Endothelial cell of umbilical vein (primary cell): ENCODE measurements around the gene IL16. TPM values are rescaled to one million over a fixed set of nuclear protein-coding genes. Genes with fewer than 3 reads are reported as not detected.

Source experiments
- BruUV-seq: library from RNA; stranded (reverse); fragments of 400-500 nt; replicated peaks from 2 replicates; lab custom pipeline; 2021; lab: Mats Ljungman, UMichigan
- CTCF ChIA-PET: fragments of 300-600, 350-600 bp; sonication (Branson Sonifier 250); formaldehyde crosslinking; loops from one replicate; lab custom pipeline; 2021; ENCODE audit warnings: antibody characterized with exemption, inconsistent platforms; lab: Charles Lee
- POLR2A ChIA-PET: fragments of 300-600, 350-600 bp; sonication (Branson Sonifier 250); formaldehyde crosslinking; loops from one replicate; lab custom pipeline; 2021; ENCODE audit warnings: antibody characterized with exemption, inconsistent platforms; lab: Charles Lee
- DNase-seq: peaks from one replicate; pipeline ENCODE4 v3.0.0-alpha.2; 2011; ENCODE audit warnings: low read depth, low spot score
- FAIRE-seq: peaks from 2 replicates; lab custom pipeline; 2011; peaks lifted over from hg19 to GRCh38; lab: Jason Lieb, UNC
- H2AFZ ChIP-seq: 2 replicates; pipeline ENCODE4 v1.6.0; 2012; ENCODE audit warnings: low read depth, low read length, control low read depth, inconsistent platforms
- H3K27ac ChIP-seq: 2 replicates; pipeline ENCODE4 v1.5.1; 2011; ENCODE audit warnings: low read depth, mild to moderate bottlenecking, control low read depth, low read length, moderate library complexity; ENCODE audit not compliant: insufficient read depth
- H3K27me3 ChIP-seq, 2 experiments: 2 replicates each; pipeline versions ENCODE4 v1.6.0 to v1.6.1; 2011; ENCODE audit warnings: low read length in 2 of 2, mixed read lengths in 1 of 2; ENCODE audit not compliant: control insufficient read depth in 2 of 2, insufficient read depth in 2 of 2
- H3K36me3 ChIP-seq, 2 experiments: 2 replicates in 1 of 2; 3 replicates in 1 of 2; pipeline ENCODE4 v1.5.1; 2011; ENCODE audit warnings: low read length in 2 of 2, mild to moderate bottlenecking in 1 of 2, moderate library complexity in 1 of 2; ENCODE audit not compliant: control insufficient read depth in 2 of 2, insufficient read depth in 2 of 2; ENCODE audit errors: extremely low read depth in 1 of 2
- H3K4me1 ChIP-seq: 3 replicates; pipeline ENCODE4 v1.5.1; 2011; ENCODE audit warnings: mild to moderate bottlenecking, low read length; ENCODE audit not compliant: control insufficient read depth, insufficient read depth; ENCODE audit errors: extremely low read depth
- H3K4me2 ChIP-seq: 2 replicates; pipeline ENCODE4 v1.6.1; 2011; ENCODE audit warnings: low read length, control low read depth, mixed read lengths; ENCODE audit not compliant: insufficient read depth
- H3K4me3 ChIP-seq, 3 experiments: fragments of 200-600 bp in 1 of 3; sonication (generic), shearing (Covaris generic) in 1 of 3; replicated peaks in 1 of 3; 2 replicates each; pipeline ENCODE4 v1.5.1; 2011 to 2016; ENCODE audit warnings: control low read depth in 3 of 3, low read length in 3 of 3, mild to moderate bottlenecking in 2 of 3, inconsistent platforms in 1 of 3, low read depth in 1 of 3, moderate library complexity in 1 of 3; ENCODE audit not compliant: insufficient read depth in 1 of 3
- H3K79me2 ChIP-seq: 2 replicates; pipeline ENCODE4 v1.6.0; 2012; ENCODE audit warnings: low read length, inconsistent platforms; ENCODE audit not compliant: control insufficient read depth, insufficient read depth
- H3K9ac ChIP-seq: replicated peaks from 2 replicates; pipeline ENCODE3; 2011; ENCODE audit warnings: low read length, control low read depth; ENCODE audit not compliant: insufficient read depth; ENCODE audit errors: extremely low read depth
- H3K9me1 ChIP-seq: replicated peaks from 3 replicates; pipeline ENCODE4 v1.6.0; 2011; ENCODE audit warnings: mild to moderate bottlenecking, low read length; ENCODE audit not compliant: control insufficient read depth, insufficient read depth; ENCODE audit errors: extremely low read depth
- H3K9me3 ChIP-seq: replicated peaks from 2 replicates; pipeline ENCODE4 v1.5.1; 2012; ENCODE audit warnings: low read length, inconsistent platforms; ENCODE audit not compliant: control insufficient read depth, insufficient read depth
- H4K20me1 ChIP-seq: replicated peaks from 2 replicates; pipeline ENCODE3; 2011; ENCODE audit warnings: mild to moderate bottlenecking, low read length; ENCODE audit not compliant: control insufficient read depth, insufficient read depth; ENCODE audit errors: extremely low read depth
- CTCF ChIP-seq, 2 donors: IDR thresholded peaks; 1 replicate in 1 of 2; 2 replicates in 1 of 2; pipeline ENCODE4 v1.5.1; 2011; ENCODE audit warnings: low read length in 2 of 2, mild to moderate bottlenecking in 2 of 2, moderate library complexity in 2 of 2, control low read depth in 1 of 2, inconsistent platforms in 1 of 2, low read depth in 1 of 2; ENCODE audit not compliant: insufficient read depth in 1 of 2; ENCODE audit errors: extremely low read depth in 1 of 2
- JUN ChIP-seq: IDR thresholded peaks from 2 replicates; pipeline ENCODE4 v1.6.1; 2011; ENCODE audit warnings: borderline replicate concordance, low read depth; ENCODE audit not compliant: insufficient read length, insufficient read depth
- POLR2A ChIP-seq: IDR thresholded peaks from 2 replicates; pipeline ENCODE4 v1.6.1; 2012; ENCODE audit warnings: low read depth, mild to moderate bottlenecking, control low read depth, low read length
- dilution Hi-C: fragments of 300-500 bp; cut with MboI; formaldehyde crosslinking; loops from one replicate; pipeline ENCODE4 v1.15.0; 2019; ENCODE audit warnings: low sequenced_read_pairs; ENCODE audit not compliant: extremely low pct_ligation_motif_present
- intact Hi-C: fragments of 100-400 bp; cut with micrococcal nuclease; formaldehyde crosslinking; loops from one replicate; pipeline ENCODE4 v1.10.0; 2022
- polyA plus RNA-seq, 4 experiments: library from polyadenylated mRNA; depleted of rRNA in 3 of 4; stranded (reverse) in 3 of 4; unstranded in 1 of 4; fragments of >200 nt; gene quantifications; 2 replicates each; pipeline versions ENCODE4 v1.2.1 to v1.2.3, GENCODE V29; 2011 to 2012; ENCODE audit warnings: missing spikeins in 1 of 4
- total RNA-seq: library from RNA; stranded (reverse); gene quantifications from 2 replicates; pipeline ENCODE4 v1.2.3, GENCODE V29; 2021

IL16 gene
- total and polyA plus RNA-seq, 2 donors (not counting 3 experiments of a cell fraction or from before 2014, with no cell fraction given) = 0.29 to 2.1 TPM

GRCh38 chr15:81323559-81323943, 126.9 kb downstream of the IL16 start:
- no peaks in the 10 kb centered on the region for H3K79me2 ChIP-seq
- intact Hi-C loops (no loop called here), dilution Hi-C loops (no loop called here)
- H4K20me1 ChIP-seq = no peaks in the 10 kb centered on the region
- FAIRE-seq (peak; percentile 55), DNase-seq (no peak)
- ChIA-PET POLR2A (no interaction called here), CTCF (interaction anchor here (1.0 to 2.3 kb wide), 5 partner anchors 13 to 544 kb away, joined by 3 to 19 read pairs (median 5); partner anchors contain the start of gene CEMIP)
- H3K36me3 ChIP-seq = no peaks in the 10 kb centered on the region
- peaks cover 8% of the 10 kb centered on the region for H3K4me1 ChIP-seq
- H2AFZ ChIP-seq = peak overlapping the region; percentile 100
- H3K4me2 ChIP-seq = peak overlapping the region; percentile 85
- TSS peak; percentile 59 for BruUV-seq
- H3K9ac ChIP-seq = peak overlapping the region; percentile 83
- peaks cover 0 to 3% of the 10 kb centered on the region in 2 experiments for H3K27me3 ChIP-seq
- H3K4me3 ChIP-seq = peak overlapping the region; percentile 77 to 89 (median 79)
- no peak for TF ChIP-seq CTCF (IDR thresholded peaks at IDR 0.05; ENCODE audit: extremely low read depth in 1 of 2, insufficient read depth in 1 of 2, low read depth in 1 of 2, low read length in 2 of 2)
- no peaks in the 10 kb centered on the region for H3K9me3 ChIP-seq
- H3K9me1 ChIP-seq = no peaks in the 10 kb centered on the region
- peak overlapping the region; percentile 36 for H3K27ac ChIP-seq

- FAIRE-seq = peak; percentile 99
- POLR2A ChIA-PET = no interaction called here
- dilution Hi-C loops = no loop called here
Measured at GRCh38 chr15:81323944-81324881, 127.5 kb downstream of the IL16 start, which contains the start of gene STARD5. TSS of gene STARD5 (minus strand) at chr15:81324141. CDS start at chr15:81324099, 42 bp downstream.

More at GRCh38 chr15:81323944-81324881, 127.5 kb downstream of the IL16 start, which contains the start of gene STARD5:
- Histone ChIP-seq H3K27ac (peak within 1 kb of the TSS; percentile 36), H4K20me1 (no peaks in the 10 kb centered on the region), H3K9me1 (no peaks in the 10 kb centered on the region), H3K9me3 (no peaks in the 10 kb centered on the region), H3K4me3 (peak within 1 kb of the TSS; percentile 77 to 89 (median 79)), H2AFZ (peak within 1 kb of the TSS; percentile 100), H3K4me2 (peak within 1 kb of the TSS; percentile 85), H3K27me3 (peaks cover 0 to 3% of the 10 kb centered on the region in 2 experiments), H3K79me2 (no peaks in the 10 kb centered on the region), H3K9ac (peak within 1 kb of the TSS; percentile 83), H3K36me3 (no peaks in the 10 kb centered on the region), H3K4me1 (peaks cover 8% of the 10 kb centered on the region)
- no TSS peak for BruUV-seq
- intact Hi-C loops = loop anchor here (1.0 to 2.0 kb wide), 2 partner anchors 335 to 723 kb away; partner anchors contain the start of genes MESD and MEX3B
- TF ChIP-seq JUN = no peak
- TF ChIP-seq POLR2A = peak; percentile 46
- DNase-seq = peak; percentile 97
- CTCF ChIA-PET = interaction anchor here (0.6 to 3.2 kb wide), 8 partner anchors 12 to 545 kb away, joined by 3 to 21 read pairs (median 5); partner anchors contain the start of gene CEMIP
